ENCODE measurements around the gene PANX3.
"Not testable (repeated sequence)": the region's sequence is repeated elsewhere in the genome, so short reads cannot be mapped to it uniquely, and the experiment has no call there.

The PANX3 gene

GRCh38 chr11:124611064-124611463, at the start of gene PANX3:
PANX3 (plus strand) TSS chr11:124611428; CDS start chr11:124611557, 129 bp downstream.
- no peak for DNase-seq (ENCODE audit: low spot score)

GRCh38 chr11:124569697-124570096, 41.5 kb upstream of the PANX3 start, which contains the start of gene OR8A1:
OR8A1 (plus strand) TSS chr11:124569997; CDS start chr11:124570120, 123 bp downstream.
- no peak for DNase-seq (ENCODE audit: low spot score)

GRCh38 chr11:124570160-124570559, 41.1 kb upstream of the PANX3 start:
- DNase-seq (ENCODE audit: low spot score) = no peak

GRCh38 chr11:124577716-124578427, 33.4 kb upstream of the PANX3 start:
- DNase-seq (ENCODE audit: low spot score) = no peak

- DNase-seq (ENCODE audit: low spot score) = no peak
Observed at GRCh38 chr11:124578761-124579160, 32.5 kb upstream of the PANX3 start.

GRCh38 chr11:124581817-124582216, 29.4 kb upstream of the PANX3 start:
- DNase-seq (ENCODE audit: low spot score) = no peak

GRCh38 chr11:124582565-124582964, 28.7 kb upstream of the PANX3 start:
- no peak for DNase-seq (ENCODE audit: low spot score)

- no peak for DNase-seq (ENCODE audit: low spot score)
Observed at GRCh38 chr11:124583781-124584180, 27.4 kb upstream of the PANX3 start.

GRCh38 chr11:124584681-124585372, 26.4 kb upstream of the PANX3 start:
- DNase-seq (ENCODE audit: low spot score) = no peak

GRCh38 chr11:124586238-124586860, 24.9 kb upstream of the PANX3 start:
- no peak for DNase-seq (ENCODE audit: low spot score)

GRCh38 chr11:124591430-124591829, 19.8 kb upstream of the PANX3 start:
- DNase-seq (ENCODE audit: low spot score) = no peak

GRCh38 chr11:124592627-124593026, 18.6 kb upstream of the PANX3 start:
- no peak for DNase-seq (ENCODE audit: low spot score)

- DNase-seq (ENCODE audit: low spot score) = no peak
Observed at GRCh38 chr11:124595302-124595701, 15.9 kb upstream of the PANX3 start.

- DNase-seq (ENCODE audit: low spot score) = no peak
Observed at GRCh38 chr11:124597626-124598025, 13.6 kb upstream of the PANX3 start.

- DNase-seq (ENCODE audit: low spot score) = no peak
Observed at GRCh38 chr11:124600621-124601320, 10.5 kb upstream of the PANX3 start.

GRCh38 chr11:124602193-124602592, 9.0 kb upstream of the PANX3 start:
- no peak for DNase-seq (ENCODE audit: low spot score)

GRCh38 chr11:124602723-124603122, 8.5 kb upstream of the PANX3 start:
- not testable (repeated sequence) for DNase-seq (ENCODE audit: low spot score)

- DNase-seq (ENCODE audit: low spot score) = no peak
Observed at GRCh38 chr11:124605719-124606118, 5.5 kb upstream of the PANX3 start.

GRCh38 chr11:124608147-124608546, 3.1 kb upstream of the PANX3 start:
- no peak for DNase-seq (ENCODE audit: low spot score)

GRCh38 chr11:124610295-124610694, 933 bp upstream of the PANX3 start:
- no peak for DNase-seq (ENCODE audit: low spot score)

- DNase-seq (ENCODE audit: low spot score) = no peak
Observed at GRCh38 chr11:124612045-124612444, 817 bp downstream of the PANX3 start.

GRCh38 chr11:124612567-124613246, 1.5 kb downstream of the PANX3 start:
- no peak for DNase-seq (ENCODE audit: low spot score)

All from germinal center (tissue), 1 donor.